ENCODE measurements around the gene DNAJB2.

GRCh38 chr2:219291394-219291793, 12.2 kb downstream of the DNAJB2 start:
- TF ChIP-seq CTCF (IDR thresholded peaks at IDR 0.05) (no peak), POLR2A (IDR thresholded peaks at IDR 0.05) (no peak)

Data from lower leg skin (tissue), 3 donors.